OCI-LY7 (cell line): ENCODE measurements around the gene GSC2. TPM values are rescaled to one million over a fixed set of nuclear protein-coding genes. Genes with fewer than 3 reads are reported as not detected.

Experiments
- BruUV-seq: library from RNA; stranded (reverse); fragments of 400-500 nt; replicated peaks from 2 replicates; lab custom pipeline; 2021; lab: Mats Ljungman, UMichigan
- CTCF ChIA-PET: fragments of 300-600 bp; sonication (Branson Sonifier 250); formaldehyde crosslinking; loops from one replicate; lab custom pipeline; 2022; ENCODE audit warnings: antibody characterized with exemption; ENCODE audit not compliant: unreplicated experiment; lab: Charles Lee
- POLR2A ChIA-PET: fragments of 300-600 bp; sonication (Branson Sonifier 250); formaldehyde crosslinking; loops from one replicate; lab custom pipeline; 2022; ENCODE audit warnings: antibody characterized with exemption; lab: Charles Lee
- DNase-seq: peaks from one replicate; pipeline ENCODE4 v3.0.0-alpha.2; 2015; ENCODE audit warnings: low spot score
- H2AFZ ChIP-seq: fragments of 200-600 bp; sonication (generic), shearing (Covaris generic); 2 replicates; pipeline ENCODE4 v1.6.1; 2014; ENCODE audit warnings: mild to moderate bottlenecking, antibody characterized with exemption, low read length, moderate library complexity
- H3K27ac ChIP-seq: fragments of 200-600 bp; sonication (generic); 2 replicates; pipeline ENCODE4 v1.5.1; 2014; ENCODE audit warnings: mixed run types, low read depth, mild to moderate bottlenecking, moderate library complexity, low read length, inconsistent platforms; ENCODE audit not compliant: poor library complexity, severe bottlenecking
- H3K36me3 ChIP-seq: fragments of 200-600 bp; sonication (generic); 2 replicates; pipeline ENCODE4 v1.6.1; 2014; ENCODE audit warnings: mild to moderate bottlenecking, antibody characterized with exemption, low read length, moderate library complexity, mixed read lengths; ENCODE audit not compliant: insufficient read depth
- H3K4me1 ChIP-seq: fragments of 200-600 bp; sonication (generic); 2 replicates; pipeline ENCODE4 v1.5.1; 2014; ENCODE audit warnings: mild to moderate bottlenecking, low read length; ENCODE audit not compliant: insufficient read depth, poor library complexity, severe bottlenecking
- H3K4me2 ChIP-seq: fragments of 200-600 bp; sonication (generic); 2 replicates; pipeline ENCODE4 v1.6.1; 2014; ENCODE audit warnings: mild to moderate bottlenecking, low read length
- H3K4me3 ChIP-seq: fragments of 200-600 bp; sonication (generic); 2 replicates; pipeline ENCODE4 v1.5.1; 2014; ENCODE audit warnings: mild to moderate bottlenecking, low read depth, low read length; ENCODE audit not compliant: poor library complexity, severe bottlenecking
- H3K79me2 ChIP-seq: fragments of 200-600 bp; sonication (generic); 2 replicates; pipeline ENCODE4 v1.6.1; 2016; ENCODE audit warnings: low read depth, mild to moderate bottlenecking, low read length, moderate library complexity, mixed read lengths; ENCODE audit not compliant: insufficient read depth
- H3K9me2 ChIP-seq: fragments of 200-600 bp; sonication (generic); 2 replicates; pipeline ENCODE4 v1.6.1; 2016; ENCODE audit warnings: mild to moderate bottlenecking, low read length, mixed read lengths; ENCODE audit not compliant: insufficient read depth
- H3K9me3 ChIP-seq: fragments of 200-600 bp; sonication (generic); 2 replicates; pipeline ENCODE4 v1.6.1; 2014; ENCODE audit warnings: mild to moderate bottlenecking, mixed run types, low read length, mixed read lengths
- H4K20me1 ChIP-seq: fragments of 200-600 bp; sonication (generic); 2 replicates; pipeline ENCODE4 v1.6.1; 2014; ENCODE audit warnings: mild to moderate bottlenecking, antibody characterized with exemption, low read length, moderate library complexity, mixed read lengths; ENCODE audit not compliant: insufficient read depth
- EZH2phosphoT487 ChIP-seq: fragments of 200-600 bp; sonication (generic); IDR thresholded peaks from 2 replicates; pipeline ENCODE4 v1.6.1; 2018; ENCODE audit warnings: low read depth, borderline replicate concordance, mild to moderate bottlenecking, mixed run types, antibody characterized with exemption, low read length, moderate library complexity, mixed read lengths
- intact Hi-C: fragments of 100-400 bp; cut with micrococcal nuclease; formaldehyde crosslinking; loops from one replicate; pipeline ENCODE4 v1.10.0; 2022; ENCODE audit not compliant: unreplicated experiment
- total RNA-seq, 2 experiments: library from RNA; depleted of rRNA in 1 of 2; stranded (reverse); fragments of >200 nt in 1 of 2; shearing (Covaris generic) in 1 of 2; gene quantifications; 2 replicates each; pipeline ENCODE4 v1.2.3, GENCODE V29; 2014 to 2022
- TF ChIP-seq, protein P1 (sequence below): fragments of 200-600 bp; sonication (generic); conservative IDR thresholded peaks from 2 replicates; pipeline ENCODE4 v1.5.1; 2014; ENCODE audit warnings: mild to moderate bottlenecking, antibody characterized with exemption, low read length, moderate library complexity, mixed read lengths

GSC2 gene
- total RNA-seq, 2 experiments from 2014 or later = not detected

DNA sequence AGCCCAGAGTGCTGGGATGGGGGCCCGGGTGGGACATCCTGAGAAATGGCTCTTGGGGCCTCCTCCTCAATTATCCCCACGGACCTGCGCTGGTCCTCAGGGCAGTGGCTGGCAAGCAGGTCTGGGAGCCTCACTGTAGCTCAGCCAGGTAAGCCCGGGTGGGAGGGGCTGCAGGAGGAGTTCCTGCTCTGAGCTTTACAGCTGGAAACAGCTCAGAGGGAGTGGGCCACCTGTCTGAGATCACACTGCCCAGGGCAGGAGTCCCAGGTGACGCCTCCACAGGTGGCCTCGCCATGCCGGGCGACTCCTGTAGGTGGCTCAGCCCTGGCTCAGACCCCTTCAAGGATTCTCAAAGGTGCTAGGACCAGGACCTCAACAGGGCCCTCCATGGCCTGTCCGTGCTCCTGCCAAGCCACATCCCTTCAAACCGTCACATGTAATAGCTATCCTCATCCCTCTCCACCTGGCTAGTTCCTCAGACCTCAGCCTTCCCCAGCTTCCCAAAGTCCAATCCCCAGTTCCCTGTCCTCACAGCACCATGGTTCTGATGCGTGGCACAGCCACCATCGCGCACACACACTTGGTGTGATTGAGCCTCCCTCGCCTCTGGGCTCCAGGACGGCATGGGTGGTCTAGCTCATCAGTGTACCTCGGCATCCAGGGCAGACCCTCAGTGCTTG is 22.6 kb downstream of the GSC2 start:
- H3K27ac ChIP-seq = no peak overlapping the region
- H3K4me3 ChIP-seq = no peak overlapping the region
- no peak overlapping the region for H3K4me2 ChIP-seq
- no peak for TF ChIP-seq EZH2phosphoT487
- TF ChIP-seq, protein P1, sequence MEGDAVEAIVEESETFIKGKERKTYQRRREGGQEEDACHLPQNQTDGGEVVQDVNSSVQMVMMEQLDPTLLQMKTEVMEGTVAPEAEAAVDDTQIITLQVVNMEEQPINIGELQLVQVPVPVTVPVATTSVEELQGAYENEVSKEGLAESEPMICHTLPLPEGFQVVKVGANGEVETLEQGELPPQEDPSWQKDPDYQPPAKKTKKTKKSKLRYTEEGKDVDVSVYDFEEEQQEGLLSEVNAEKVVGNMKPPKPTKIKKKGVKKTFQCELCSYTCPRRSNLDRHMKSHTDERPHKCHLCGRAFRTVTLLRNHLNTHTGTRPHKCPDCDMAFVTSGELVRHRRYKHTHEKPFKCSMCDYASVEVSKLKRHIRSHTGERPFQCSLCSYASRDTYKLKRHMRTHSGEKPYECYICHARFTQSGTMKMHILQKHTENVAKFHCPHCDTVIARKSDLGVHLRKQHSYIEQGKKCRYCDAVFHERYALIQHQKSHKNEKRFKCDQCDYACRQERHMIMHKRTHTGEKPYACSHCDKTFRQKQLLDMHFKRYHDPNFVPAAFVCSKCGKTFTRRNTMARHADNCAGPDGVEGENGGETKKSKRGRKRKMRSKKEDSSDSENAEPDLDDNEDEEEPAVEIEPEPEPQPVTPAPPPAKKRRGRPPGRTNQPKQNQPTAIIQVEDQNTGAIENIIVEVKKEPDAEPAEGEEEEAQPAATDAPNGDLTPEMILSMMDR = no peak
- ChIA-PET CTCF (interaction anchor here (0.5 kb wide), 1 partner anchor 41 kb away, joined by 3 read pairs; no protein-coding TSS in a partner anchor), POLR2A (no interaction called here)
- intact Hi-C loops = no loop called here
- H3K79me2 ChIP-seq = no peaks in the 10 kb centered on the region
- no peak for DNase-seq
- H4K20me1 ChIP-seq = no peaks in the 10 kb centered on the region
- no peak overlapping the region for H2AFZ ChIP-seq
- H3K36me3 ChIP-seq = 0 out of 2 replicates have a peak, but pooled peaks cover 6% of the 10 kb centered on the region
- H3K9me3 ChIP-seq = no peaks in the 10 kb centered on the region
- H3K4me1 ChIP-seq = peaks cover 16% of the 10 kb centered on the region
- BruUV-seq = no TSS peak
- no peaks in the 10 kb centered on the region for H3K9me2 ChIP-seq

DNA sequence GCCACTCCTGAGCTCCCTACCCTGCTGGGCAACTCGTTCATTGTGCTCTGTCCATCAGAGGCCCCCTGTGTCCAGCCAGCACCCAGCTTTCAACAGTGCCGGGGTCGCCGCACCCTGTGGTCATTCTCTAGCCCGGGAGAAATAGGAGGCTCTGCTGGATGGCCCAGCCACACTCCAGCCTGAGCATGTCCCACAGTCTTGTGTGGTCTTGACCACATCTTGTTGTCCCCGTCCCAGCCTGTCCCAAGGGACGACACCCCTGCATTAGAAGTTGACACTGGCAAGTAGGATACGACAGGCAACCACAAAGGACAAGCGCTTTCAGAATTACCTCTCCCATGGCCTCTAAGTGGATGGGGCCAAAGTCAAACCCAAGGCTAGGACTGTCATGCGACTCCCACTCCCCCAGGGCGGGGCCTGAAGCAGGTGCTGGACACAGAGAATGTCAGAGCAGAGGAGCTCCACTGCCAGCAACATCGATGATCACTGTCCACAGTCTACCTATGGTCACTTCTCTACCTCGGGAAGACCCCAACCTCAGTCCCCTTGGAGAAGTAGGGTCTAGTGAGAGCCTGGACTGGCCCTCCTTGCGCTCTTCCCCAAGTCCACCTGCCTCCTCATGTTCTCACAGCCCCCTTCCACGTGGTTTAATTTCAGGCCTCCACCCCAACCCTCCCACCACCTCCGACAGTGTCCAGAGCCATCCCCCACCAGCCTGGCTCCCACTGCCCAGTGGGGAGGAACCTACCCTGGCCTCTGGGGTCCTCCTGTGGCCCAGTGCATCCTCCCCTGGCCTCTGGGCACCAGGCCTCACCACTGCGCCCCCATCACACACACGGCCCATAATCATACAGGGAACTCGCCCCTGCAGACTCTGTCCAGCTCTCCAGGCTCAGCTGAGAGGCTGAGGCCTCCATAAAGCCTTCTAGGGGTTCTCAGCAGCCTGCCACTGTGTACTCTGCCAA is 23.5 kb downstream of the GSC2 start:
- Histone ChIP-seq H3K4me3 (no peak overlapping the region), H3K27ac (no peak overlapping the region), H3K4me2 (no peak overlapping the region), H3K79me2 (peaks cover 2% of the 10 kb centered on the region), H3K9me3 (no peaks in the 10 kb centered on the region), H4K20me1 (no peaks in the 10 kb centered on the region), H3K4me1 (peaks cover 16% of the 10 kb centered on the region), H3K9me2 (no peaks in the 10 kb centered on the region), H3K36me3 (0 out of 2 replicates have a peak, but pooled peaks cover 3% of the 10 kb centered on the region), H2AFZ (no peak overlapping the region)
- intact Hi-C loops = no loop called here
- POLR2A ChIA-PET = no interaction called here
- BruUV-seq = no TSS peak
- CTCF ChIA-PET = no interaction called here
- TF ChIP-seq, protein P1 = no peak
- TF ChIP-seq EZH2phosphoT487 = no peak
- DNase-seq = no peak
